ENCODE measurements around the gene EVI2A.
"Not testable (repeated sequence)": the region's sequence is repeated elsewhere in the genome, so short reads cannot be mapped to it uniquely, and the experiment has no call there.

The EVI2A gene

GRCh38 chr17:31294820-31295488 is 26.5 kb downstream of the EVI2A start:
- H3K27me3 ChIP-seq (ENCODE audit: control insufficient read depth, insufficient read depth, low read length): no peaks in the 10 kb centered on the region
- H3K36me3 ChIP-seq (ENCODE audit: control insufficient read depth, insufficient read depth, low read length): no peaks in the 10 kb centered on the region
- H3K4me3 ChIP-seq (ENCODE audit: low read depth, low read length): no peak overlapping the region
- peaks cover 8% of the 10 kb centered on the region; the same call in 1 of the 2 replicates for H3K4me1 ChIP-seq (ENCODE audit: control insufficient read depth, insufficient read depth, low read length)
- H3K9me3 ChIP-seq (ENCODE audit: control insufficient read depth, insufficient read depth, low read length): no peaks in the 10 kb centered on the region
- no peak overlapping the region for H3K9ac ChIP-seq (ENCODE audit: low read depth, low read length)
- no peak overlapping the region for H3K27ac ChIP-seq (ENCODE audit: low read depth, low read length)

GRCh38 chr17:31294231-31294630 is 27.2 kb downstream of the EVI2A start:
- no peak overlapping the region for H3K9ac ChIP-seq (ENCODE audit: low read depth, low read length)
- H3K27ac ChIP-seq (ENCODE audit: low read depth, low read length): no peak overlapping the region
- peaks cover 8% of the 10 kb centered on the region; the same call in 1 of the 2 replicates for H3K4me1 ChIP-seq (ENCODE audit: control insufficient read depth, insufficient read depth, low read length)
- no peaks in the 10 kb centered on the region for H3K36me3 ChIP-seq (ENCODE audit: control insufficient read depth, insufficient read depth, low read length)
- H3K4me3 ChIP-seq (ENCODE audit: low read depth, low read length): no peak overlapping the region
- H3K27me3 ChIP-seq (ENCODE audit: control insufficient read depth, insufficient read depth, low read length): no peaks in the 10 kb centered on the region
- no peaks in the 10 kb centered on the region for H3K9me3 ChIP-seq (ENCODE audit: control insufficient read depth, insufficient read depth, low read length)

- Histone ChIP-seq H3K9ac (ENCODE audit: low read depth, low read length) (no peak overlapping the region), H3K27me3 (ENCODE audit: control insufficient read depth, insufficient read depth, low read length) (no peaks in the 10 kb centered on the region), H3K4me1 (ENCODE audit: control insufficient read depth, insufficient read depth, low read length) (peaks cover 8% of the 10 kb centered on the region; the same call in 1 of the 2 replicates), H3K4me3 (ENCODE audit: low read depth, low read length) (no peak overlapping the region), H3K36me3 (ENCODE audit: control insufficient read depth, insufficient read depth, low read length) (no peaks in the 10 kb centered on the region), H3K27ac (ENCODE audit: low read depth, low read length) (no peak overlapping the region), H3K9me3 (ENCODE audit: control insufficient read depth, insufficient read depth, low read length) (no peaks in the 10 kb centered on the region)
These were observed 27.8 kb downstream of the EVI2A start for GRCh38 chr17:31293581-31293980.

- Histone ChIP-seq H3K27ac (ENCODE audit: low read depth, low read length) (no peak overlapping the region), H3K4me1 (ENCODE audit: control insufficient read depth, insufficient read depth, low read length) (peaks cover 8% of the 10 kb centered on the region; the same call in 1 of the 2 replicates), H3K9ac (ENCODE audit: low read depth, low read length) (no peak overlapping the region), H3K27me3 (ENCODE audit: control insufficient read depth, insufficient read depth, low read length) (no peaks in the 10 kb centered on the region), H3K4me3 (ENCODE audit: low read depth, low read length) (no peak overlapping the region), H3K36me3 (ENCODE audit: control insufficient read depth, insufficient read depth, low read length) (no peaks in the 10 kb centered on the region), H3K9me3 (ENCODE audit: control insufficient read depth, insufficient read depth, low read length) (no peaks in the 10 kb centered on the region)
These were observed 29.6 kb downstream of the EVI2A start for GRCh38 chr17:31291820-31292219.

GRCh38 chr17:31289790-31290189 is 31.6 kb downstream of the EVI2A start:
- Histone ChIP-seq H3K4me1 (ENCODE audit: control insufficient read depth, insufficient read depth, low read length) (no peaks in the 10 kb centered on the region), H3K27me3 (ENCODE audit: control insufficient read depth, insufficient read depth, low read length) (no peaks in the 10 kb centered on the region), H3K9ac (ENCODE audit: low read depth, low read length) (no peak overlapping the region), H3K9me3 (ENCODE audit: control insufficient read depth, insufficient read depth, low read length) (no peaks in the 10 kb centered on the region), H3K4me3 (ENCODE audit: low read depth, low read length) (no peak overlapping the region), H3K36me3 (ENCODE audit: control insufficient read depth, insufficient read depth, low read length) (no peaks in the 10 kb centered on the region), H3K27ac (ENCODE audit: low read depth, low read length) (no peak overlapping the region)

GRCh38 chr17:31287932-31288331 is 33.5 kb downstream of the EVI2A start:
- not testable (repeated sequence) for H3K36me3 ChIP-seq (ENCODE audit: control insufficient read depth, insufficient read depth, low read length); H3K9me3 ChIP-seq (ENCODE audit: control insufficient read depth, insufficient read depth, low read length); H3K9ac ChIP-seq (ENCODE audit: low read depth, low read length); H3K4me1 ChIP-seq (ENCODE audit: control insufficient read depth, insufficient read depth, low read length); H3K4me3 ChIP-seq (ENCODE audit: low read depth, low read length); H3K27ac ChIP-seq (ENCODE audit: low read depth, low read length); H3K27me3 ChIP-seq (ENCODE audit: control insufficient read depth, insufficient read depth, low read length)

- Histone ChIP-seq H3K9ac (ENCODE audit: low read depth, low read length) (no peak overlapping the region), H3K36me3 (ENCODE audit: control insufficient read depth, insufficient read depth, low read length) (no peaks in the 10 kb centered on the region), H3K4me3 (ENCODE audit: low read depth, low read length) (no peak overlapping the region), H3K4me1 (ENCODE audit: control insufficient read depth, insufficient read depth, low read length) (no peaks in the 10 kb centered on the region), H3K27ac (ENCODE audit: low read depth, low read length) (no peak overlapping the region), H3K9me3 (ENCODE audit: control insufficient read depth, insufficient read depth, low read length) (no peaks in the 10 kb centered on the region), H3K27me3 (ENCODE audit: control insufficient read depth, insufficient read depth, low read length) (no peaks in the 10 kb centered on the region)
These were observed 34.8 kb downstream of the EVI2A start for GRCh38 chr17:31286587-31286986.

GRCh38 chr17:31283841-31284240 is 37.6 kb downstream of the EVI2A start:
- H3K4me1 ChIP-seq (ENCODE audit: control insufficient read depth, insufficient read depth, low read length): peaks cover 11% of the 10 kb centered on the region; the same call in 1 of the 2 replicates
- peaks cover 4% of the 10 kb centered on the region; the same call in 1 of the 2 replicates for H3K36me3 ChIP-seq (ENCODE audit: control insufficient read depth, insufficient read depth, low read length)
- H3K27me3 ChIP-seq (ENCODE audit: control insufficient read depth, insufficient read depth, low read length): no peaks in the 10 kb centered on the region
- no peak overlapping the region for H3K4me3 ChIP-seq (ENCODE audit: low read depth, low read length)
- no peak overlapping the region for H3K9ac ChIP-seq (ENCODE audit: low read depth, low read length)
- no peak overlapping the region for H3K27ac ChIP-seq (ENCODE audit: low read depth, low read length)
- H3K9me3 ChIP-seq (ENCODE audit: control insufficient read depth, insufficient read depth, low read length): no peaks in the 10 kb centered on the region

GRCh38 chr17:31281061-31281460 is 40.4 kb downstream of the EVI2A start:
- Histone ChIP-seq H3K9me3 (ENCODE audit: control insufficient read depth, insufficient read depth, low read length) (no peaks in the 10 kb centered on the region), H3K9ac (ENCODE audit: low read depth, low read length) (no peak overlapping the region), H3K27me3 (ENCODE audit: control insufficient read depth, insufficient read depth, low read length) (no peaks in the 10 kb centered on the region), H3K4me3 (ENCODE audit: low read depth, low read length) (no peak overlapping the region), H3K4me1 (ENCODE audit: control insufficient read depth, insufficient read depth, low read length) (peaks cover 11% of the 10 kb centered on the region; the same call in 1 of the 2 replicates), H3K27ac (ENCODE audit: low read depth, low read length) (no peak overlapping the region), H3K36me3 (ENCODE audit: control insufficient read depth, insufficient read depth, low read length) (peaks cover 4% of the 10 kb centered on the region; the same call in 1 of the 2 replicates)

- Histone ChIP-seq H3K9me3 (ENCODE audit: control insufficient read depth, insufficient read depth, low read length) (no peaks in the 10 kb centered on the region), H3K9ac (ENCODE audit: low read depth, low read length) (no peak overlapping the region), H3K36me3 (ENCODE audit: control insufficient read depth, insufficient read depth, low read length) (peaks cover 4% of the 10 kb centered on the region; the same call in 1 of the 2 replicates), H3K4me3 (ENCODE audit: low read depth, low read length) (no peak overlapping the region), H3K4me1 (ENCODE audit: control insufficient read depth, insufficient read depth, low read length) (peaks cover 11% of the 10 kb centered on the region; the same call in 1 of the 2 replicates), H3K27ac (ENCODE audit: low read depth, low read length) (peak overlapping the region; percentile 60), H3K27me3 (ENCODE audit: control insufficient read depth, insufficient read depth, low read length) (no peaks in the 10 kb centered on the region)
These were observed 42.0 kb downstream of the EVI2A start for GRCh38 chr17:31279401-31279800.

GRCh38 chr17:31275116-31275515 is 46.3 kb downstream of the EVI2A start:
- Histone ChIP-seq H3K4me1 (ENCODE audit: control insufficient read depth, insufficient read depth, low read length) (peaks cover 11% of the 10 kb centered on the region; the same call in 1 of the 2 replicates), H3K9ac (ENCODE audit: low read depth, low read length) (no peak overlapping the region), H3K36me3 (ENCODE audit: control insufficient read depth, insufficient read depth, low read length) (no peaks in the 10 kb centered on the region; the same call in 1 of the 2 replicates), H3K27ac (ENCODE audit: low read depth, low read length) (no peak overlapping the region), H3K27me3 (ENCODE audit: control insufficient read depth, insufficient read depth, low read length) (no peaks in the 10 kb centered on the region), H3K4me3 (ENCODE audit: low read depth, low read length) (no peak overlapping the region), H3K9me3 (ENCODE audit: control insufficient read depth, insufficient read depth, low read length) (no peaks in the 10 kb centered on the region)
